GM21447 (cell line): ENCODE results near the gene PCDHB4.
"Not testable (repeated sequence)": the region's sequence is repeated elsewhere in the genome, so short reads cannot be mapped to it uniquely, and the experiment has no call there.

Experiments
- ATAC-seq: cut with Tn5 transposase; IDR thresholded peaks from one replicate; pipeline ENCODE4 v1.9.1; 2021; ENCODE audit not compliant: unreplicated experiment

PCDHB4 gene

DNA sequence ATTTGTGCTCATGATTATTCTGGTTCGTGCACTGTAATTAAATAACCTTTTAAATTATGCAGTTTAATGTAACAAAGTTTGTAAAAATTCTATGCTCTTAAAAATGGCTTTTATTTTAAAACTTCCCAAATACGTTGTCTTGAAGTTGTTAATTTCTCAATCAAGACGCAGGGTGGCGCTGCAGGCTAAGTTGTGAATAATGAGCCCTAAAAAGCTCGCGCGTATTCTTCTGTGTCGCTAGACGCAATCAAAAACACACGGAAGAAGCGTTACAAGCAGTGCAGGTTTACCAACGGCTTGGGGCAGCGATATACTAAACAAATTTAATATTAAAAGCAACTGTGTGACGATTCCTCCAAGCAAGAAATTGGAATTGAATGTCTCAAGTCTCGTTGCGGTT lies at the start of gene PCDHB4:
Gene PCDHB4, plus strand, starts transcription at position 256 of the 400 bp plus-strand sequence. CDS start 181 bp downstream, outside the sequence.
- ATAC-seq = no peak

DNA sequence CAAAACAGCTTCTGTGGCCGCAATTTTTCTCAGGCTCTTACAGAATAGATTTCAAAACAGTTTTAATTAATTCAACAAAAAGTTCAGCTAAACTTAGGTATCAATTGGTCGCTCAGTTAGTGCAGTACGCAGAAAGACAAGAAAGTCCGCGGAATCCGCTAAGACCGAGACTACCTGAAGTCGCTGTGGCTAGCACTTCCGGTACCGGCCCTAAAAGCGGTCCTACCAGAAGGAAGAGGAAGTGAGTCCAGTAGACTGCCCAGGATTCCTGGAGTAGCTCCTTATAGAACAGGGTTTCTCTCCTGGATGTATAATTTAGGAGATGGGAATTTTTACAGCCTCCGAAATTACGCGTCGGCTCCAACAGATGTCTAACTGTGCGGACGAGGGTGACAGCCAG lies 43.8 kb upstream of the PCDHB4 start:
- ATAC-seq = no peak

DNA sequence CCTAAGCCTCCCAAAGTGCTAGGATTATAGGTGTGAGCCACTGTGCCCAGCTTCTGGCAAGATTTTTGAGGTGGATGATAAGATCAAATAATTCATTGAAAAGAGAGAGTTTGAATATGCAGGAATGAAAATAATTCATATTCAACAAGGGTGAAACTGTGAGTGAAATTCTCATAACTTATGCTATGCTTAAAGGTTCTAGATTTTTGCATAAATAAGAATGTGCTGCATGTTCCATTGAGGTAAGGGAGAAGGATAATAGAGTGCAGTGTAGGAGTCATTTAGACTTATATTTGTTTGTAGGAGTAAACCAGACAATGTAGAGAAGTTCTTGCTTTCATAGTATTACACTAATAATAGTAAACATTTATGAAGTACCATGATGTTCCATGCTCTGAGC lies 39.4 kb upstream of the PCDHB4 start:
- no peak for ATAC-seq

DNA sequence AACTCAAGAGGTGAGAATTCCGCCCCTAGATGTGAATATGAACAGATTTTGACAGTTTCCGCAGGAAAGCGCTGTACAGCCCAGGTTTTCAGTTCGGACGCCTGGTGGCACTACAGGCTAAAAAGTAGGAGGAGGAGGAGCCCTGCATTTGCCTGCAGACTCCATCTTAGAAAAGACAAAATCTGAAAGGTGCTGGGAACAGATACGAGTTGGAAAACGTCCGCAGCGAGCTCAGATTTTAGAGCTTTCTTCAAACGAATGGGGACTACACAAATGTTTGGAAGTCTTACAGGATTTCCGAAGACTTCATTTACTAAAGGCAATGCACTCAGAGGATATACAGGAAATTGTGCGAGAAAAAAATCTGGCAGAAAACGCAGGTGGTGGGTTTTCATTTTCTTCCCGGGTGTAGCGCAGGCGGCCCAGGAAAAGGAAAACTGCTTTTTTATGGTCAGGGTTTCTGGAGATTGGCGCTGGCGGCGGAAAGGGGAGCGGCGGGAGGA lies 37.1 kb upstream of the PCDHB4 start:
- no peak for ATAC-seq

DNA sequence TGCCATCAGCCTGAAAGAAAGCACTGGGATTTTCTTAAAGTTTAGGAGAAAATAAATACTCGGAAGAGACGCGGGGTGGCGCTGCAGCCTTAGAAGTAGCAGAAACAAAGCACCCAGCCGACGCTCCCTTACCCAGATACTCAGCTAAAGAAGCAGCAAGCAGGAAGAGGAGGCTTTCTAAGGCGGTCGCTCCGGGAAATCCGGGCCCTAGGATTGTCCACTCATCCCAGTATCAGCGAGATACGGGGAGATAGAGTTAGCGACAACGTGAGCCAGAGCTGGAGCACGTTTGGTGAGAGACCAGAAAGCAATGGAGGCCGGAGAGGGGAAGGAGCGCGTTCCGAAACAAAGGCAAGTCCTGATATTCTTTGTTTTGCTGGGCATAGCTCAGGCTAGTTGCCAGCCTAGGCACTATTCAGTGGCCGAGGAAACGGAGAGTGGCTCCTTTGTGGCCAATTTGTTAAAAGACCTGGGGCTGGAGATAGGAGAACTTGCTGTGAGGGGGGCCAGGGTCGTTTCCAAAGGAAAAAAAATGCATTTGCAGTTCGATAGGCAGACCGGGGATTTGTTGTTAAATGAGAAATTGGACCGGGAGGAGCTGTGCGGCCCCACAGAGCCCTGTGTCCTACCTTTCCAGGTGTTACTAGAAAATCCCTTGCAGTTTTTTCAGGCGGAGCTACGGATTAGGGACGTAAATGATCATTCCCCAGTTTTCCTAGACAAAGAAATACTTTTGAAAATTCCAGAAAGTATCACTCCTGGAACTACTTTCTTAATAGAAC lies 26.9 kb upstream of the PCDHB4 start, which contains the start of gene PCDHB2:
Gene PCDHB2, plus strand, starts transcription at position 135 of the 782 bp plus-strand sequence. Its CDS starts 176 bp downstream, at position 311.
- ATAC-seq = no peak

DNA sequence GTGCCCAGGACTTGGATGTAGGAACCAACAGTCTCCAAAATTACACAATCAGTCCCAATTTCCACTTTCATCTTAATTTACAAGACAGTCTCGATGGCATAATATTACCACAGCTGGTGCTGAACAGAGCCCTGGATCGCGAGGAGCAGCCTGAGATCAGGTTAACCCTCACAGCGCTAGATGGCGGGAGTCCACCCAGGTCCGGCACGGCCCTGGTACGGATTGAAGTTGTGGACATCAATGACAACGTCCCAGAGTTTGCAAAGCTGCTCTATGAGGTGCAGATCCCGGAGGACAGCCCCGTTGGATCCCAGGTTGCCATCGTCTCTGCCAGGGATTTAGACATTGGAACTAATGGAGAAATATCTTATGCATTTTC lies 26.4 kb upstream of the PCDHB4 start:
- ATAC-seq = no peak

DNA sequence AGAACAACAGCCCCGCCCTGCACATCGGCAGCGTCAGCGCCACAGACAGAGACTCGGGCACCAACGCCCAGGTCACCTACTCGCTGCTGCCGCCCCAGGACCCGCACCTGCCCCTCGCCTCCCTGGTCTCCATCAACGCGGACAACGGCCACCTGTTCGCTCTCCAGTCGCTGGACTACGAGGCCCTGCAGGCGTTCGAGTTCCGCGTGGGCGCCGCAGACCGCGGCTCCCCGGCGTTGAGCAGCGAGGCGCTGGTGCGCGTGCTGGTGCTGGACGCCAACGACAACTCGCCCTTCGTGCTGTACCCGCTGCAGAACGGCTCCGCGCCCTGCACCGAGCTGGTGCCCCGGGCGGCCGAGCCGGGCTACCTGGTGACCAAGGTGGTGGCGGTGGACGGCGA lies 25.4 kb upstream of the PCDHB4 start:
- ATAC-seq = not testable (repeated sequence)

DNA sequence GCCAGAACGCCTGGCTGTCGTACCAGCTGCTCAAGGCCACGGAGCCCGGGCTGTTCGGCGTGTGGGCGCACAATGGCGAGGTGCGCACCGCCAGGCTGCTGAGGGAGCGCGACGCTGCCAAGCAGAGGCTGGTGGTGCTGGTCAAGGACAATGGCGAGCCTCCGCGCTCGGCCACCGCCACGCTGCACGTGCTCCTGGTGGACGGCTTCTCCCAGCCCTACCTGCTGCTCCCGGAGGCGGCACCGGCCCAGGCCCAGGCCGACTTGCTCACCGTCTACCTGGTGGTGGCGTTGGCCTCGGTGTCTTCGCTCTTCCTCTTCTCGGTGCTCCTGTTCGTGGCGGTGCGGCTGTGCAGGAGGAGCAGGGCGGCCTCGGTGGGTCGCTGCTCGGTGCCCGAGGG lies 25.0 kb upstream of the PCDHB4 start:
- ATAC-seq = not testable (repeated sequence)

DNA sequence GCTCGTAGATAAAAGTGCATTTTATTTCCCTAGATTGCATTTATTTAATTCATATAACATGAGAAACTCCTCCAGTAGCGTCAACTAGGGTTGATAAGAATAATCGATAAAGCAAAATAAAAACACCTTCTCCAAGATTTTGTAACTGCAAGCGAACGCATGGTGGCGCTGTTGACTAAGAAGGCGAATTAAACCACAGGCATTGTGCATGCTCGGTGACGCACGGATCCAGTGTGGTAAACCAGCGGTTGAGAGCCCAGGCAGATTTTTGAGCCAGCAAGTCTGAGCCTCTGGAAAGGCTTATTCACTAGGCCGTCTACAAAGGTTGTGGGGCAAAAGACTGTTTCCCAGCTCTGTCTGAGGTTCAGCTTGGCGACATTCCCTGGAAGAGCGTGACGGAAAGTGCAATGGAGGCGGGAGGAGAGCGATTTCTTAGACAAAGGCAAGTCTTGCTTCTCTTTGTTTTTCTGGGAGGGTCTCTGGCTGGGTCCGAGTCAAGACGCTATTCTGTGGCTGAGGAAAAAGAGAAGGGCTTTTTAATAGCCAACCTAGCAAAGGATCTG lies 21.3 kb upstream of the PCDHB4 start, which contains the start of gene PCDHB3:
Gene PCDHB3, plus strand, starts transcription at position 231 of the 563 bp plus-strand sequence. Its CDS starts 177 bp downstream, at position 408.
- ATAC-seq = no peak

DNA sequence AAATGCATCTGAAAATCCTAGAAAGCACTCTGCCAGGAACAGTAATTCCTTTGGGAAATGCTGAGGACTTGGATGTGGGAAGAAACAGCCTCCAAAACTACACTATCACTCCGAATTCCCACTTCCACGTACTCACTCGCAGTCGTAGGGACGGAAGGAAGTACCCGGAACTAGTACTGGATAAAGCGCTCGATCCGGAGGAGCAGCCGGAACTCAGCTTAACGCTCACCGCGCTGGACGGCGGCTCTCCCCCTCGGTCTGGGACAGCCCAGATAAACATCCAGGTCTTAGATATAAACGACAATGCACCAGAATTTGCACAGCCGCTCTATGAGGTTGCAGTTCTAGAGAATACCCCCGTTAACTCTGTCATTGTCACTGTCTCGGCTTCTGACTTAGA lies 20.6 kb upstream of the PCDHB4 start:
- no peak for ATAC-seq

DNA sequence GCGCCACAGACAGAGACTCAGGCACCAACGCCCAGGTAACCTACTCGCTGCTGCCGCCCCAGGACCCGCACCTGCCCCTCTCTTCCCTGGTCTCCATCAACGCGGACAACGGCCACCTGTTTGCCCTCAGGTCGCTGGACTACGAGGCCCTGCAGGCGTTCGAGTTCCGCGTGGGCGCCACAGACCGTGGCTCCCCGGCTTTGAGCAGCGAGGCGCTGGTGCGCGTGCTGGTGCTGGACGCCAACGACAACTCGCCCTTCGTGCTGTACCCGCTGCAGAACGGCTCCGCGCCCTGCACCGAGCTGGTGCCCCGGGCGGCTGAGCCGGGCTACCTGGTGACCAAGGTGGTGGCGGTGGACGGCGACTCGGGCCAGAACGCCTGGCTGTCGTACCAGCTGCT lies 19.5 kb upstream of the PCDHB4 start:
- not testable (repeated sequence) for ATAC-seq

DNA sequence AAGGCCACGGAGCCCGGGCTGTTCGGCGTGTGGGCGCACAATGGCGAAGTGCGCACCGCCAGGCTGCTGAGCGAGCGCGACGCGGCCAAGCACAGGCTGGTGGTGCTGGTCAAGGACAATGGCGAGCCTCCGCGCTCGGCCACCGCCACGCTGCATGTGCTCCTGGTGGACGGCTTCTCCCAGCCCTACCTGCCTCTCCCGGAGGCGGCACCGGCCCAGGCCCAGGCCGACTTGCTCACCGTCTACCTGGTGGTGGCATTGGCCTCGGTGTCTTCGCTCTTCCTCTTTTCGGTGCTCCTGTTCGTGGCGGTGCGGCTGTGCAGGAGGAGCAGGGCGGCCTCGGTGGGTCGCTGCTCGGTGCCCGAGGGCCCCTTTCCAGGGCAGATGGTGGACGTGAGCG lies 19.1 kb upstream of the PCDHB4 start:
- not testable (repeated sequence) for ATAC-seq

DNA sequence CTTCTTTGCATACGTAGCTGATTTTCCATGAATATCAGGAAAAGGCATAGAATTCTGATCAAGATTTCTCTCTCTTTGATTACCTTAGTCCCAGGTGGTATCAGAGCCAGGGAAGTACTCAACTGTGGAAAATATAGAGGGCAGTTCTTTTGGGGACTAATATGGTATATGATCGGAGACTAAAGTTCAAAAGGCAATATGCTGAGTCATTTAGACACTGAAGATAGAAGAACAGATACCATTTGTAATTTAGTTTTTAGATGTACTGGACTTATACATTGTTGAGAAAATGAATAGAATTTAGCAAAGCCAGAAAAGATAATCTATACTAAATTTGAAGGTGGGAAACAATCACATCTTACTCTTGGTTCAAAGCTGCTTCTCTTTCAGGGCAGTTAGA lies 16.3 kb upstream of the PCDHB4 start:
- ATAC-seq = no peak

DNA sequence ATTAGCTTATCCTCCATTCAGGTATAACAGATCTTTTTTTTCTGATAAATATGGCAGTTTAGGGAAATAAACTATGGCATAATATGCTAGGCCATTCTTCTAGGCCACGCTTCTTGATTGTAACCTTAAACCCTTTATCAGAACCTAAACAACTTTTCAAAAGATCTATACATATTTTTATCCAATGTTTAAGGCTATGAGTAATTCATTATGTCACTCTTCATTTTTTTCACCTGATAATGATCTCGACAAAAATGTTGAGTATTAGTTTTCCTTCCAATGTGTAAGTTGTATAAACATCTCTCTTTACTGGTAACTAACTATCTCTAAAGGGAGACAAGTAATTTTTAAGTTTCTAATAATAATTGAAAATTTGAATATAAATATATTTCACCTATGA lies 2.4 kb upstream of the PCDHB4 start:
- ATAC-seq = no peak

DNA sequence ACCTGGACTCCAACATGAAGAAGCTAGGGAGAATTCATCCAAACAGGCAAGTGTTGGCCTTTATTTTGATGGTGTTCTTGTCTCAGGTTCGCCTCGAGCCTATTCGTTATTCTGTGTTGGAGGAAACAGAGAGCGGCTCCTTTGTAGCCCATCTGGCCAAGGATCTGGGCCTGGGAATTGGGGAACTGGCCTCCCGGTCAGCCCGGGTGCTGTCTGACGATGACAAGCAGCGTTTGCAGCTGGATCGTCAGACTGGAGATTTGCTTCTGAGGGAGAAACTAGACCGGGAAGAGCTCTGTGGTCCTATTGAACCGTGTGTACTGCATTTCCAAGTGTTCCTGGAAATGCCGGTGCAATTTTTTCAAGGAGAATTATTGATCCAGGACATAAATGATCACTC lies 367 bp downstream of the PCDHB4 start:
- ATAC-seq = no peak

DNA sequence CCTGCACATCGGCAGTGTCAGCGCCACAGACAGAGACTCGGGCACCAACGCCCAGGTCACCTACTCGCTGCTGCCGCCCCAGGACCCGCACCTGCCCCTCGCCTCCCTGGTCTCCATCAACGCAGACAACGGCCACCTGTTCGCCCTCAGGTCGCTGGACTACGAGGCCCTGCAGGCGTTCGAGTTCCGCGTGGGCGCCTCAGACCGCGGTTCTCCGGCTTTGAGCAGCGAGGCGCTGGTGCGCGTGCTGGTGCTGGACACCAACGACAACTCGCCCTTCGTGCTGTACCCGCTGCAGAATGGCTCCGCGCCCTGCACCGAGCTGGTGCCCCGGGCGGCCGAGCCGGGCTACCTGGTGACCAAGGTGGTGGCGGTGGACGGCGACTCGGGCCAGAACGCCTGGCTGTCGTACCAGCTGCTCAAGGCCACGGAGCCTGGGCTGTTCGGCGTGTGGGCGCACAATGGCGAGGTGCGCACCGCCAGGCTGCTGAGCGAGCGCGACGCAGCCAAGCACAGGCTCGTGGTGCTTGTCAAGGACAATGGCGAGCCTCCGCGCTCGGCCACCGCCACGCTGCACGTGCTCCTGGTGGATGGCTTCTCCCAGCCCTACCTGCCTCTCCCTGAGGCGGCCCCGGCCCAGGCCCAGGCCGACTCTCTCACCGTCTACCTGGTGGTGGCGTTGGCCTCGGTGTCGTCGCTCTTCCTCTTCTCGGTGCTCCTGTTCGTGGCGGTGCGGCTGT lies 1.9 kb downstream of the PCDHB4 start:
- not testable (repeated sequence) for ATAC-seq

DNA sequence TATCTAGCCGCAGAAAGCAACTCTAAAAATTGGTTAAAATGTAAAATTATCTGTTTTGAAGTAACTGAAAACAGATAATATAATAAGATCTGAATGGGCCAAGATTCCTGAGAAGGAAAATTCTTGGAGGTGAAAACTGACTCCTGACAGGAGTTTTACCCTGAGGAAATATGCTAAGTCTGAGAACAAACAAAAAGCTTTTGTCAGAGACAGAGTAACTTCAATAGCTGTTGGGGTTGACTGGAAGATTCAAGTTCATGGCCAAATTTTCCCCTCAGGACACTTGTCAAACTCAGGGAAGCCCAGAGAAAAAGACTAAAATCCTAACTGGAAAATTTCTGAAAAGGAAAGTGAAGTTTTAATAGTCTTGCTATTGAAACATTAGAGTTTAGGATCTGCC lies 5.7 kb downstream of the PCDHB4 start:
- ATAC-seq = no peak

DNA sequence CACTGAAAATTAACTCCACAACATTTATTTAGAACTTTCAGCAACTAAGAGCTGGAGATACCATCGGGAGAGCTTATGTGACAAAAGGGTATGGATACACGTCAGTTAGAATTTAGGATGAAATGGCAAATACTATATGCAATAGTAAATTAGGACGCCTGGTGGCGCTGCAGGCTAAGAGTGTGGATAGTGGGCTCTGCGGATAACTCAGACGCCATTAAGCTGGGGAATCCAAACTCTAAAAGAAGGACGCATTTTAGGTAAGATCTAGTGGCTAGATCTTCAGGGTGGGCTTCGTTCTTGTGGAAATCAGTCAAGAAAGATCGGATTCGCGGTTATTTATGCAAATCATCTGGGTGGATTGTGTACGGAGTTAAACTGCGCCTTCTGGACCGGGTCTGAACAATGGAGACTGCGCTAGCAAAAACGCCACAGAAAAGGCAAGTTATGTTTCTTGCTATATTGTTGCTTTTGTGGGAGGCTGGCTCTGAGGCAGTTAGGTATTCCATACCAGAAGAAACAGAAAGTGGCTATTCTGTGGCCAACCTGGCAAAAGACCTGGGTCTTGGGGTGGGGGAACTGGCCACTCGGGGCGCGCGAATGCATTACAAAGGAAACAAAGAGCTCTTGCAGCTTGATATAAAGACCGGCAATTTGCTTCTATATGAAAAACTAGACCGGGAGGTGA lies 13.6 kb downstream of the PCDHB4 start, which contains the start of gene PCDHB5:
Gene PCDHB5, plus strand, starts transcription at position 177 of the 688 bp plus-strand sequence. Its CDS starts 229 bp downstream, at position 406.
- no peak for ATAC-seq

DNA sequence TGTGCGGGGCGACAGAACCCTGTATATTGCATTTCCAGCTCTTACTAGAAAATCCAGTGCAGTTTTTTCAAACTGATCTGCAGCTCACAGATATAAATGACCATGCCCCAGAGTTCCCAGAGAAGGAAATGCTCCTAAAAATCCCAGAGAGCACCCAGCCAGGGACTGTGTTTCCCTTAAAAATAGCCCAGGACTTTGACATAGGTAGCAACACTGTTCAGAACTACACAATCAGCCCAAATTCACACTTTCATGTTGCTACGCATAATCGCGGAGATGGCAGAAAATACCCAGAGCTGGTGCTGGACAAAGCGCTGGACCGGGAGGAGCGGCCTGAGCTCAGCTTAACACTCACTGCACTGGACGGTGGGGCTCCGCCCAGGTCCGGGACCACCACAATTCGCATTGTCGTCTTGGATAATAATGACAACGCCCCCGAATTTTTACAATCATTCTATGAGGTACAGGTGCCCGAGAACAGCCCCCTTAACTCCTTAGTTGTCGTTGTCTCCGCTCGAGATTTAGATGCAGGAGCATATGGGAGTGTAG lies 14.2 kb downstream of the PCDHB4 start:
- no peak for ATAC-seq

DNA sequence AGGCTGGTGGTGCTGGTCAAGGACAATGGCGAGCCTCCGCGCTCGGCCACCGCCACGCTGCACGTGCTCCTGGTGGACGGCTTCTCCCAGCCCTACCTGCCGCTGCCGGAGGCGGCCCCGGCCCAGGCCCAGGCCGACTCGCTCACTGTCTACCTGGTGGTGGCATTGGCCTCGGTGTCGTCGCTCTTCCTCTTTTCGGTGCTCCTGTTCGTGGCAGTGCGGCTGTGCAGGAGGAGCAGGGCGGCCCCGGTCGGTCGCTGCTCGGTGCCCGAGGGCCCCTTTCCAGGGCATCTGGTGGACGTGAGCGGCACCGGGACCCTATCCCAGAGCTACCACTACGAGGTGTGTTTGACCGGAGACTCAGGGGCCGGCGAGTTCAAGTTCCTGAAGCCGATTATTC lies 15.7 kb downstream of the PCDHB4 start:
- ATAC-seq = not testable (repeated sequence)

DNA sequence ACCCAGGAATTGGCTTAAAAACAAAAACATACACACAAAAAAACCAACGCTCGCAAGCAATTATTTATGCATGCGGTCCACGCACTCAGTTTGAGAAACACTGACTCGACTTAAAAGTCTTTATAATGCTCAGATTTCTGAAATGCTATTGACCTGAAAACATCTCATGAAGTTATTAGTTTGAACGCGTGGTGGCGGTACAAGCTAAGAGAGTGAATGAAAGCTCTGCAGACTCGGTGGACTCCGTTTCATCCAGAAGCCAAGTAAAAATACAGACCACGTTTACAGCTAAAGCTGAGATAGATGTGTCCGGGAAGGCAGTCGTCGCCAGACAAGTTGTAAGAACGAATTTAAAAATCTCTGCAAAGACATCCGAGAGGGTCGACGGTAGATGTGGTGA lies 28.2 kb downstream of the PCDHB4 start, which contains the start of gene PCDHB6:
Gene PCDHB6, plus strand, starts transcription at position 246 of the 400 bp plus-strand sequence. CDS start 201 bp downstream, outside the sequence.
- no peak for ATAC-seq
